ENCODE results near the gene POLDIP2. TPM values are rescaled to one million over a fixed set of nuclear protein-coding genes. Genes with fewer than 3 reads are reported as not detected.

The POLDIP2 gene
- total RNA-seq, 2 donors from 2014 or later = 54.9 to 68.2 TPM

- Histone ChIP-seq H3K4me1 (ENCODE audit: control insufficient read depth in 1 of 2, low read depth in 2 of 2) (no peaks in the 10 kb centered on the region), H3K27ac (no peak overlapping the region), H3K4me3 (no peak overlapping the region), H3K9me3 (no peaks in the 10 kb centered on the region), H3K36me3 (peaks cover 44% of the 10 kb centered on the region), H3K27me3 (replicated peaks; ENCODE audit: insufficient read depth) (no peaks in the 10 kb centered on the region)
- no peak for TF ChIP-seq CTCF (IDR thresholded peaks at IDR 0.05)
- ATAC-seq (ENCODE audit: insufficient number of reproducible peaks, low FRiP score, low read depth) (no peak), DNase-seq (ENCODE audit: low spot score) (no peak)
Observed at GRCh38 chr17:28390563-28390962, 33.2 kb upstream of the POLDIP2 start.

GRCh38 chr17:28390141-28390540 lies 32.8 kb upstream of the POLDIP2 start:
- Histone ChIP-seq H3K36me3 (peaks cover 41% of the 10 kb centered on the region), H3K27me3 (replicated peaks; ENCODE audit: insufficient read depth) (no peaks in the 10 kb centered on the region), H3K27ac (no peak overlapping the region), H3K9me3 (no peaks in the 10 kb centered on the region), H3K4me1 (ENCODE audit: control insufficient read depth in 1 of 2, low read depth in 2 of 2) (no peaks in the 10 kb centered on the region), H3K4me3 (no peak overlapping the region)
- ATAC-seq (ENCODE audit: insufficient number of reproducible peaks, low FRiP score, low read depth) = no peak
- TF ChIP-seq CTCF (IDR thresholded peaks at IDR 0.05) = no peak
- no peak for DNase-seq (ENCODE audit: low spot score)

GRCh38 chr17:28388106-28388505 lies 30.8 kb upstream of the POLDIP2 start:
- no peak for DNase-seq (ENCODE audit: low spot score)
- H3K36me3 ChIP-seq = peaks cover 34% of the 10 kb centered on the region

GRCh38 chr17:28386391-28386790 lies 29.1 kb upstream of the POLDIP2 start:
- H3K27ac ChIP-seq = no peak overlapping the region
- no peak for TF ChIP-seq CTCF (IDR thresholded peaks at IDR 0.05)
- H3K36me3 ChIP-seq = peaks cover 26% of the 10 kb centered on the region
- ATAC-seq (ENCODE audit: insufficient number of reproducible peaks, low FRiP score, low read depth) = no peak
- no peaks in the 10 kb centered on the region for H3K27me3 ChIP-seq (replicated peaks; ENCODE audit: insufficient read depth)
- no peak for DNase-seq (ENCODE audit: low spot score)
- H3K4me1 ChIP-seq (ENCODE audit: control insufficient read depth in 1 of 2, low read depth in 2 of 2) = no peaks in the 10 kb centered on the region
- no peak overlapping the region for H3K4me3 ChIP-seq
- H3K9me3 ChIP-seq = no peaks in the 10 kb centered on the region

More at GRCh38 chr17:28388106-28388505, 30.8 kb upstream of the POLDIP2 start:
- no peak for ATAC-seq (ENCODE audit: insufficient number of reproducible peaks, low FRiP score, low read depth)
- Histone ChIP-seq H3K9me3 (no peaks in the 10 kb centered on the region), H3K4me1 (ENCODE audit: control insufficient read depth in 1 of 2, low read depth in 2 of 2) (no peaks in the 10 kb centered on the region), H3K4me3 (no peak overlapping the region), H3K27me3 (replicated peaks; ENCODE audit: insufficient read depth) (no peaks in the 10 kb centered on the region), H3K27ac (no peak overlapping the region)
- no peak for TF ChIP-seq CTCF (IDR thresholded peaks at IDR 0.05)

DNA sequence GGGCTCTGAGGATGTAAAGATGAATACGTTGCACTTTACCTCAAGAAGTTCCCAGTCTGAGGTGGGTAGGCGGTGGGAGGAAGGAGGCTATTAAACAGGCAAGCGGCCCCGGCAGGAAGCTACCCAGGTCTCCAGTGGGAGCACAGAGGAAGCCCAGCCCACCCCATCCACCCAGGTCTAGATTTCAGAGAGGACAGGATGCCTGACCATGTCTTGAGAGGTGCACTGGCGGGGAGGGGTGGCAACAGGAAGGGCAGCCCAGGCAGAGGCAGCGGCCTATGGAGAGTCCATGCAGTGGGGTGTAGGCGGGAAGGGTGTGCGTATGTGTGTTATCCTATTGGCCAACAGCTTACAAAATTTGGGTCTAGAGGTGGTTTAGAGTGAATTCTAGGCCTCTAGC lies 28.1 kb upstream of the POLDIP2 start:
- H3K36me3 ChIP-seq = peaks cover 21% of the 10 kb centered on the region
- no peaks in the 10 kb centered on the region for H3K9me3 ChIP-seq
- TF ChIP-seq CTCF (IDR thresholded peaks at IDR 0.05) = no peak
- DNase-seq (ENCODE audit: low spot score) (no peak), ATAC-seq (ENCODE audit: insufficient number of reproducible peaks, low FRiP score, low read depth) (no peak)
- no peaks in the 10 kb centered on the region for H3K4me1 ChIP-seq (ENCODE audit: control insufficient read depth in 1 of 2, low read depth in 2 of 2)
- no peak overlapping the region for H3K27ac ChIP-seq
- H3K27me3 ChIP-seq (replicated peaks; ENCODE audit: insufficient read depth) = no peaks in the 10 kb centered on the region
- peak overlapping the region; percentile 70 for H3K4me3 ChIP-seq
